CD4-positive, alpha-beta T cell treated with Interleukin-17A for 4 hours (primary cell): ENCODE measurements around the gene USP31.
"Not testable (repeated sequence)": the region's sequence is repeated elsewhere in the genome, so short reads cannot be mapped to it uniquely, and the experiment has no call there.

Experiments
- DNase-seq: peaks from one replicate; pipeline ENCODE4 v3.0.0-alpha.2; 2020; ENCODE audit warnings: mixed read lengths

The USP31 gene

GRCh38 chr16:23129686-23130085, 19.6 kb downstream of the USP31 start:
- DNase-seq, result no peak

DNA sequence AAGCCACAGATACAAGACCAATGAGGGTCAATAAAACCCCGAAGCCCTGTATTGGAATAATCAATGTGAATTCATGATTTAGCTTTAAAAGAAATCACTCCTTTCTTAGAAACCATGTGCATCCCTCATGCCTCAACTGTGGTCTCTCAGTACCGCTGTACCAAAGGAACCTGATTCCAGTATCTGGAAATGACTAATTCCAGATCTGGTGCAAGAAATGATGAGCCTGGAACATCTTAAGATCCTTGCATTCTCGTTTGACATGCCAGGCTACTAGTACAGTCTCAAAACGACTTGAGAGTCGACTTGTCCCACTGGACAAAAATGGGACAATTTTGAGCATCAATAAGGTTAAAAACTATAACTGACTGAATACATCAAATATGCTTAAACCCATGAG, 21.2 kb downstream of the USP31 start:
- DNase-seq, result no peak

- DNase-seq, result no peak
Observed at GRCh38 chr16:23125277-23125676, 24.0 kb downstream of the USP31 start.

DNA sequence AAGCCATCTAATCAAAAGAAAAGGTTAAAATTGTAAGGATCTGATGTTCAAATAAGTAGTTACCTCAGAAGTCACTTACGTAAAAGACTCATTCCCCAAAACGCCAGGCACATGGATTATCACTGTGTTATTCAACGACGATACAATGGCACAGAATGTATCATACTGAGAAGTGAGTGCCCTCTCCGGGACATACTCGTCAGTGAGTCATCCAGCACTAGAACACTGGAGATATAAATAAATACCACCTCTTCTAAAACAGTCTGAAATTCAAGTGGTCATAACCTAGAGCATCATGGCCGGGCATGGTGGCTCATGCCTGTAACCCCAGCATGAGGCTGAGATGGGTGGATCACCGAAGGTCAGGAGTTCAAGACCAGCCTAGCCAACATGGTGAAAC, 24.9 kb downstream of the USP31 start:
- DNase-seq, result no peak

DNA sequence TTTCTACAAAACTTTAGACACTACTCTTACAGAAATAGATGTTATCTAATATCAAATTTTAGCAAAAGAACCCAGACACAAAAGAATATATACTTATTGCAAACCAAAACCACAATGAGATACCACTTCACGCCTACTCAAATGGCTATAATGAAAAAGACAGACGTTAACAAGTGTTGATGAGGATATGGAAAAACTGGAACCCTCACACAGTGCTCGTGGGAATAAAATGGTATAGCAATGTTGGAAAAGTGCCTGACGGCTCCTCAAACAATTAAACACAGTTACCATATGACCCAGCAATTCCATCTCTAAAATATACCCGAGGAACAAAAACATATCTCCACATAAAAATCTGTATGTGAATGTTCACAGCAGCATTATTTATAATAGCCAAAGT, 27.1 kb downstream of the USP31 start:
- no peak for DNase-seq

DNA sequence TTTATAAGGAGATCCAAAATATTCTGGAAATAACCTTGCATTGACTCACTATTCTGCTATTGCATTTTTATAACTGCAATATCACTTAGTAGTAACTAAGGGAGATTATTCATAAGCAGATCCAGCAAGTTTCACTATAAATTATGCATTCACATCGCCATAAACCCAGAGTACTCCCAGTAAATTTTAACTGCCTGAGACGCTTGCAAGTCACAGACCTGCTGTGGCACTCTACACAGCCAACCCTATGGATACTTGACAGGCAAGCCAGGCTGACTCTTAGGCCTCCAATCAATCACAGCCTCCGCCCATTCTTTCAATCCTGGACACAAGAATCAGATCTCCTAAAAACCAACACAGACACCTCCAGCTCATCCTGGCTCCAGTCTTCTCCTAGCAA, 28.2 kb downstream of the USP31 start:
- no peak for DNase-seq

GRCh38 chr16:23120562-23120961, 28.7 kb downstream of the USP31 start:
- DNase-seq, result no peak

- no peak for DNase-seq
Observed at GRCh38 chr16:23119570-23119969, 29.7 kb downstream of the USP31 start.

- no peak for DNase-seq
Observed at GRCh38 chr16:23114131-23114904, 34.9 kb downstream of the USP31 start.

- no peak for DNase-seq
Observed at GRCh38 chr16:23113185-23113584, 36.1 kb downstream of the USP31 start.

DNA sequence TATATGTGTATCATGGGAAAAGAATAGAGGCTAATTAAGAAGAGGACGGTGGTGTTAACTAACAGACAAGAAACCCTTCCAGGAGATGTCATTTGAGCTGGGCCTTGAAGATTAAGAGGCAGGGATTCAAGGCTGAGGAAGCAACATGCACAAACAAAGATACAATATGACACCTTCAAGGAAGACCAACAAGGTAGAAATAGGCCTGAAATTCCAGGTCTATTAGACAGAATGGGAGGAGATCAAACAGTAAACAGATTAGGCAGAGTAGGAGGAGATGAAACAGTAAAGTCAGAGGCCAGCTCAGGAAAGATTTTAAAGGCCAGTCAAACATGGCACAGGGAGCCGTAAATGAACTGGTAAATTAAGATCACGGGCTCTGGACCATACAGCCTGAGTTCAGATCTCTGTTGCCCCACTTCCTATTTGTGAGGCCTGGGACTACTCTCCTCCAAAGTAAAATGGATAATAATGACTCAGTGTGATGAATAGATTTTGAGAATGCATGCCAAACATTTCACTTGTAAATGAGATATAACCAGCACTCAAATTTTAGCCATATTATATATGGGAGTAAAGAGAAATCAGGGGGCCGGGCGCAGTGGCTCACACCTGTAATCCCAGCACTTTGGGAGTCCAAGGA, 38.9 kb downstream of the USP31 start:
- no peak for DNase-seq

GRCh38 chr16:23107936-23108335, 41.3 kb downstream of the USP31 start:
- no peak for DNase-seq

- DNase-seq, result no peak
Observed at GRCh38 chr16:23107117-23107516, 42.1 kb downstream of the USP31 start.

DNA sequence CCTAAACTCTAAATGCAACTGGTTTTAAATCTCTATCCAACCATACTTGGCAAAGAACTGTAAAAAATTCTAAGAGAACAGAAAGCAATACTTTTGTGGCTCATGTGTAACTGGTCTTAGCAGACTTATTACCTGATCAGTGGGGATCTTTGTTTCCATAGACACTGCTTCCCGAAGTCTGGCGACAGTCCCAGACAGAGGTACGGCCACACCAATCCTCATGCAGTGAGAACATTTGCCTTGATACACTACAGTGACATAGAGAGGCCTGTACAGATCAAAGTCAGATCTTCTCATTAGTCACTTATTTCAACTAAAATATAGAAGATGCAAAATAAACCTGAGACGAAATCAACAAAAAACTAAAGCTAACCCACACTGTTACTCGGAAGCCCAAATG, 43.9 kb downstream of the USP31 start:
- no peak for DNase-seq

- DNase-seq, result no peak
Observed at GRCh38 chr16:23104032-23104955, 45.0 kb downstream of the USP31 start.

- no peak for DNase-seq
Observed at GRCh38 chr16:23103603-23104002, 45.6 kb downstream of the USP31 start.

DNA sequence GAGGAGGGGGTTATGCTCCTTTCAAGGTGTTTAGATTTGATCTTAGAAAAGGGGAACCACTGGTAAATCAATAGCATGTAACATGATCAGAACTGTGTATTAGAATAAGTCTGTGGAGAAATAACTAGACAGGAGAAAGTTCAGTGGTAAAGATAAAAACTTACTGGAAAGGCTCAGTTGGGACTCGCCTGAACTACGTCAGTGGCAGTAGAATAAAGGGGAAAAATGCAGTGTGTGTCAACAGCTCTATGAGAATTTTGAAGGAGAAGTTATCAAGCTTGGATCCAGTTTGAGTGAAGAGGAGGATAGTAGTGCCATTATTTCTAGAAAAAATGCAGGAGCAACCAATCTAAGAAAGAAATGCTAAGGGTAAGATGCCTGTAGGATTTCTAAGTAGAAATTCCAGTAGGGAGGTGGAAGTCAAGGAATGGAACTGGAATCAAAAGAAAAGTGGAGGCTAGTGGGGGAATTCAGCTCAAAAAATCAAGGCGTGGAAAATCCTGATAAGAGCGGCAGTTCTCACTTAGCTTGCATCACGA, 48.2 kb downstream of the USP31 start:
- no peak for DNase-seq

- DNase-seq, result not testable (repeated sequence)
Observed at GRCh38 chr16:23096450-23096849, 52.8 kb downstream of the USP31 start.

DNA sequence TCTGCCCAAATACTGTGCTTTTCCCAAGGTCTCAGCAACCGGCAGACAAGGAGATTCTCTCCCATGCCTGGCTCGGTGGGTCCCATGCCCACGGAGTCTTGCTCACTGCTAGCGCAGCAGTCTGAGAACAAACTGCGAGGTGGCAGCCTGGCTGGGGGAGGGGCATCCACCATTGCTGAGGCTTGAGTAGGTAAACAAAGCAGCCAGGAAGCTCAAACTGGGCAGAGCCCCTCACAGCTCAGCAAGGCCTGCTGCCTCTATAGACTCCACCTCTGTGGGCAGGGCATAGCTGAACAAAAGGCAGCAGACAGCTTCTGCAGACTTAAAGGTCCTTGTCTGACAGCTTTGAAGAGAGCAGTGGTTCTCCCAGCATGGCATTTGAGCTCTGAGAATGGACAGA, 55.1 kb downstream of the USP31 start:
- not testable (repeated sequence) for DNase-seq

- DNase-seq, result no peak
Observed at GRCh38 chr16:23092801-23093117, 56.5 kb downstream of the USP31 start.

DNA sequence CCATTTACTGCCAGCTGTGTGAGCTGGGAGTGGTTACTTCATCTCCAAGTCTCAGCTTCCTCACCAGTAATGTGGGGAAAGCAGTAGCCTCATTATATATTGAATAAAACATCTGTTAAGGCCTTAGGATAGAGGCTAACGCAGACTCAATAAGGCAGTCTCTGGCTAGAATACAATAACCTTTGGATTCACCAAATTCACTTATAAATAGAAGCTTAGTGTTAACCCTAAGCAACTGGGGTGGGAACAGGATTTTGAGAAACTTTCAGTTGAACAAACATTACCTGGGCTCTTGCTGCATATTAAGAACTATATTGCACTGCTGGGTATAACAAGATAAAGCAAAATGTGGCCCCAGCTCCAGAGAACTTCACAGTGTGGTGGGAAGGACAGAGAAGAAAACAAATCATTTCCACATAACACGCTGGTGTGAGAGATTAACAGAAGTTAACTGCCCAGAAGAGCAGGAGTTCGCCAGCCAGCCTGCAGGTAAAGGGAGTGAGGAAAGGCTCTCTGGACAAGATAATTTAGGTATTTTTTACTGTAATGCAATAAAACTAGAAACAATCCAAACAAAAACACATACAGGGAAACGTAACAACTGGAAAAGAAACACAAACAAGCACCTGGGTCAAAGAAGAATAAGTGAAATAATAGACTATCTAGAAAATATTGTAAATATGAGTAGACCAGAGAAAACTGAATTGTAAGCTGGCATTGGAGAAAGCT, 57.0 kb downstream of the USP31 start:
- no peak for DNase-seq

GRCh38 chr16:23089111-23089510, 60.1 kb downstream of the USP31 start:
- no peak for DNase-seq

DNA sequence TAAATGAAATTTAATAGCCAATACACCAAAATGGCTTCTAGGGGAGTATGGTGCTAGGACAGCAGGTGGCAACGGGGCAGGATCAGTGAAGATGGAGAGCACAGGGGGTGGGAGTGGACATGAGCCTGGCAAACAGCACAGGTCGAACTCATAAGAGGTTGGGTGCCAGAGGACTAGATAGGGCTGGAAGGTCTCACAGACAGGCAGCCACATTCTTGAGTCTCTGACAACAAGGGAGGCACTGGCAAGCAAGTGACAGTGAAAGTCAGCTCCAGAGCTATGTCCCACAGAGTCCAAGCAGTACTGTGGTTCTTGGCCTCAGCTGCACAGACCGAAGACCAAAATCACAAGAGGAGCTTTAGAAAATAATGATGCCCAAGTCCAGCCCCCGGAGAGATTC, 61.2 kb downstream of the USP31 start:
- no peak for DNase-seq
